H1 (cell line): Measurements from ENCODE around the gene MIPOL1. TPM values are rescaled to one million over a fixed set of nuclear protein-coding genes. Genes with fewer than 3 reads are reported as not detected.

Source experiments
- CTCF ChIA-PET: fragments of 300-600 bp; sonication (Branson Sonifier 250); formaldehyde crosslinking; loops from one replicate; lab custom pipeline; 2021; ENCODE audit not compliant: partially characterized antibody; lab: Charles Lee
- POLR2A ChIA-PET: fragments of 300-600 bp; sonication (Branson Sonifier 250); formaldehyde crosslinking; loops from one replicate; lab custom pipeline; 2021; ENCODE audit warnings: inconsistent platforms; ENCODE audit not compliant: partially characterized antibody; lab: Charles Lee
- DNase-seq, 2 experiments: peaks; one replicate each; pipeline versions ENCODE4 v3.0.0 to v3.0.0-alpha.2; 2010 to 2022; ENCODE audit warnings: low spot score in 2 of 2, low read depth in 1 of 2, mixed read lengths in 1 of 2
- FAIRE-seq: peaks from 2 replicates; lab custom pipeline; 2011; peaks lifted over from hg19 to GRCh38; lab: Jason Lieb, UNC
- H2AFZ ChIP-seq: 2 replicates; pipeline ENCODE4 v1.8.1; 2012; ENCODE audit warnings: low read length, inconsistent platforms
- H2AK5ac ChIP-seq: 2 replicates; pipeline ENCODE4 v1.6.1; 2013; ENCODE audit warnings: low read depth, low read length
- H2BK120ac ChIP-seq: replicated peaks from 2 replicates; pipeline ENCODE3; 2013; ENCODE audit warnings: low read depth, low read length, inconsistent platforms
- H2BK12ac ChIP-seq: 2 replicates; pipeline ENCODE4 v1.6.1; 2013; ENCODE audit warnings: low read depth, low read length
- H2BK15ac ChIP-seq: 2 replicates; pipeline ENCODE4 v1.6.1; 2013; ENCODE audit warnings: low read length
- H2BK20ac ChIP-seq: 2 replicates; pipeline ENCODE4 v1.6.1; 2013; ENCODE audit warnings: low read length
- H2BK5ac ChIP-seq: 2 replicates; pipeline ENCODE4 v1.6.1; 2013; ENCODE audit warnings: low read depth, low read length
- H3K14ac ChIP-seq: 2 replicates; pipeline ENCODE4 v1.6.1; 2013; ENCODE audit warnings: inconsistent platforms; ENCODE audit not compliant: insufficient read length
- H3K18ac ChIP-seq: 2 replicates; pipeline ENCODE4 v1.6.1; 2013; ENCODE audit warnings: low read length; ENCODE audit errors: extremely low read depth
- H3K23ac ChIP-seq: 2 replicates; pipeline ENCODE4 v1.6.1; 2013; ENCODE audit warnings: inconsistent platforms; ENCODE audit not compliant: insufficient read length
- H3K23me2 ChIP-seq: 2 replicates; pipeline ENCODE4 v1.6.1; 2013; ENCODE audit warnings: low read depth, low read length
- H3K27ac ChIP-seq: 2 replicates; pipeline ENCODE4 v1.6.1; 2011; ENCODE audit warnings: low read depth, low read length, inconsistent platforms
- H3K27me3 ChIP-seq, 4 experiments: replicated peaks in 1 of 4; 1 replicate in 1 of 4; 2 replicates in 3 of 4; pipeline versions ENCODE4 v1.6.1 to v1.8.1; 2011 to 2013; ENCODE audit warnings: low read length in 3 of 4, mild to moderate bottlenecking in 3 of 4, inconsistent platforms in 2 of 4, mixed read lengths in 2 of 4, moderate library complexity in 1 of 4; ENCODE audit not compliant: control insufficient read depth in 3 of 4, insufficient read depth in 3 of 4; ENCODE audit errors: extremely low read depth in 1 of 4
- H3K36me3 ChIP-seq, 4 experiments: 2 replicates each; pipeline versions ENCODE4 v1.6.1 to v1.8.1; 2011 to 2013; ENCODE audit warnings: mild to moderate bottlenecking in 4 of 4, low read length in 3 of 4, moderate library complexity in 2 of 4, control low read depth in 1 of 4, inconsistent platforms in 1 of 4; ENCODE audit not compliant: insufficient read depth in 4 of 4, control insufficient read depth in 2 of 4
- H3K4ac ChIP-seq: replicated peaks from 2 replicates; pipeline ENCODE3; 2013; ENCODE audit warnings: low read length, low read depth, mixed read lengths, inconsistent platforms; ENCODE audit not compliant: insufficient read length
- H3K4me1 ChIP-seq, 4 experiments: replicated peaks in 1 of 4; 1 replicate in 1 of 4; 2 replicates in 3 of 4; pipeline versions ENCODE4 v1.6.1 to v1.8.1; 2011 to 2013; ENCODE audit warnings: low read length in 3 of 4, inconsistent platforms in 2 of 4, mixed read lengths in 1 of 4; ENCODE audit not compliant: insufficient read depth in 4 of 4, control insufficient read depth in 3 of 4
- H3K4me2 ChIP-seq, 2 experiments: 2 replicates each; pipeline versions ENCODE4 v1.6.1 to v1.8.1; 2011 to 2013; ENCODE audit warnings: low read depth in 2 of 2, low read length in 2 of 2, control low read depth in 1 of 2, inconsistent platforms in 1 of 2, mild to moderate bottlenecking in 1 of 2; ENCODE audit not compliant: insufficient read depth in 1 of 2
- H3K4me3 ChIP-seq, 4 experiments: fragments of 200-600, 300-600 bp in 1 of 4; sonication (generic), shearing (Covaris generic), sonication (Bioruptor Twin) in 1 of 4; 2 replicates each; pipeline versions ENCODE4 v1.5.1 to v1.8.1; 2011 to 2016; ENCODE audit warnings: low read length in 4 of 4, low read depth in 3 of 4, control low read depth in 2 of 4, inconsistent platforms in 2 of 4, mild to moderate bottlenecking in 2 of 4, mixed read lengths in 1 of 4, moderate library complexity in 1 of 4; ENCODE audit not compliant: insufficient read depth in 2 of 4; ENCODE audit errors: extremely low read depth in 1 of 4
- H3K56ac ChIP-seq: replicated peaks from 2 replicates; pipeline ENCODE3; 2013; ENCODE audit warnings: low read depth, mild to moderate bottlenecking, mixed read lengths, low read length, inconsistent platforms; ENCODE audit not compliant: insufficient read length
- H3K79me1 ChIP-seq: 2 replicates; pipeline ENCODE4 v1.6.1; 2013; ENCODE audit warnings: low read depth, low read length, control low read depth
- H3K79me2 ChIP-seq, 2 experiments: 2 replicates each; pipeline versions ENCODE4 v1.6.1 to v1.8.1; 2012 to 2013; ENCODE audit warnings: low read length in 2 of 2, mild to moderate bottlenecking in 2 of 2, inconsistent platforms in 1 of 2; ENCODE audit not compliant: insufficient read depth in 2 of 2, control insufficient read depth in 1 of 2
- H3K9ac ChIP-seq, 4 experiments: replicated peaks in 1 of 4; 1 replicate in 1 of 4; 2 replicates in 3 of 4; pipeline versions ENCODE4 v1.6.1 to v1.8.1; 2011 to 2013; ENCODE audit warnings: low read depth in 3 of 4, low read length in 3 of 4, control low read depth in 2 of 4, mild to moderate bottlenecking in 2 of 4, moderate library complexity in 2 of 4, inconsistent platforms in 1 of 4; ENCODE audit errors: extremely low read depth in 1 of 4
- H3K9me3 ChIP-seq, 2 experiments: 2 replicates each; pipeline versions ENCODE4 v1.6.1 to v1.8.1; 2012 to 2013; ENCODE audit warnings: mild to moderate bottlenecking in 2 of 2, moderate library complexity in 2 of 2, control low read depth in 1 of 2, inconsistent platforms in 1 of 2, low read depth in 1 of 2, low read length in 1 of 2, mixed read lengths in 1 of 2; ENCODE audit not compliant: insufficient read depth in 2 of 2
- H4K20me1 ChIP-seq, 2 experiments: replicated peaks in 1 of 2; 2 replicates each; pipeline versions ENCODE3 to v1.8.1; 2011 to 2013; ENCODE audit warnings: inconsistent platforms in 2 of 2, low read length in 2 of 2, mild to moderate bottlenecking in 1 of 2; ENCODE audit not compliant: insufficient read depth in 2 of 2, control insufficient read depth in 1 of 2
- H4K5ac ChIP-seq: 2 replicates; pipeline ENCODE4 v1.6.1; 2013; ENCODE audit warnings: low read length, low read depth, mixed read lengths, inconsistent platforms; ENCODE audit not compliant: insufficient read length
- H4K8ac ChIP-seq: 2 replicates; pipeline ENCODE4 v1.8.0; 2013; ENCODE audit warnings: mild to moderate bottlenecking, moderate library complexity, low read length, inconsistent platforms; ENCODE audit not compliant: insufficient read depth; ENCODE audit errors: extremely low read depth
- H4K91ac ChIP-seq: replicated peaks from 2 replicates; pipeline ENCODE3; 2013; ENCODE audit warnings: low read length, mixed read lengths, inconsistent platforms; ENCODE audit not compliant: insufficient read length
- KDM5A ChIP-seq: fragments of 200-600 bp; IDR thresholded peaks from 2 replicates; pipeline ENCODE4 v1.7.1; 2012; ENCODE audit warnings: mild to moderate bottlenecking, low read length, inconsistent platforms, mixed read lengths
- NRF1 ChIP-seq: IDR thresholded peaks from 2 replicates; pipeline ENCODE4 v1.6.1; 2011; ENCODE audit warnings: mild to moderate bottlenecking, low read depth, low read length, improper control_type of control experiment
- PHF8 ChIP-seq: fragments of 200-600 bp; sonication (generic); conservative IDR thresholded peaks from 2 replicates; pipeline ENCODE4 v1.7.1; 2012; ENCODE audit warnings: low read depth, mild to moderate bottlenecking, inconsistent platforms, low read length, moderate library complexity
- RFX5 ChIP-seq: IDR thresholded peaks from 2 replicates; pipeline ENCODE4 v1.6.1; 2011; ENCODE audit warnings: low read depth, low read length, improper control_type of control experiment, borderline replicate concordance
- SAP30 ChIP-seq: fragments of 300-600 bp; sonication (generic); IDR thresholded peaks from 2 replicates; pipeline ENCODE4 v1.7.1; 2012; ENCODE audit warnings: low read length, moderate library complexity, mild to moderate bottlenecking, inconsistent platforms; ENCODE audit not compliant: insufficient read depth, insufficient replicate concordance
- SIRT6 ChIP-seq: IDR thresholded peaks from one replicate; pipeline ENCODE4 v1.7.1; 2012; ENCODE audit warnings: low read length, inconsistent platforms
- SUZ12 ChIP-seq: fragments of 200-600 bp; sonication (generic); IDR thresholded peaks from 2 replicates; pipeline ENCODE4 v1.6.1; 2012; ENCODE audit warnings: mild to moderate bottlenecking, inconsistent platforms, low read length, moderate library complexity, mixed read lengths
- polyA plus RNA-seq, 7 experiments: library from polyadenylated mRNA; depleted of rRNA in 3 of 7; stranded (reverse) in 5 of 7; unstranded in 2 of 7; fragments of >200 nt in 5 of 7; fragments of 200-250 nt in 2 of 7; gene quantifications; 1 replicate in 5 of 7; 2 replicates in 1 of 7; 4 replicates in 1 of 7; pipeline versions ENCODE4 v1.2.1 to v1.2.3, GENCODE V29; 2011 to 2013; ENCODE audit warnings: missing spikeins in 2 of 7, mixed read lengths in 2 of 7
- total RNA-seq: library from RNA; stranded (reverse); fragmentation: NEBNext Ultra II Directional; extraction: Animal tissue kit (Norgen Biotek cat#: 25700); gene quantifications from 2 replicates; pipeline ENCODE4 v1.2.1, GENCODE V29; 2021

Gene MIPOL1
- total and polyA plus RNA-seq, 2 of the 8 experiments (the other 6 are each of a cell fraction or from before 2014, with no cell fraction given), result 2.8 to 23.9 TPM

GRCh38 chr14:37284760-37285159, 87.0 kb downstream of the MIPOL1 start:
- H3K9ac ChIP-seq, result no peak overlapping the region
- TF ChIP-seq SIRT6 (no peak), NRF1 (no peak), SAP30 (no peak), RFX5 (no peak), KDM5A (no peak), SUZ12 (no peak), PHF8 (no peak)

More at GRCh38 chr14:37284760-37285159, 87.0 kb downstream of the MIPOL1 start:
- no peak overlapping the region for H4K8ac ChIP-seq
- DNase-seq, result no peak
- no peaks in the 10 kb centered on the region for H3K27me3 ChIP-seq
- no peak overlapping the region for H3K4ac ChIP-seq
- no peak overlapping the region for H3K4me2 ChIP-seq
- H3K18ac ChIP-seq, result no peak overlapping the region
- H3K4me3 ChIP-seq, result no peak overlapping the region
- no peak overlapping the region for H2BK20ac ChIP-seq
- no peak overlapping the region for H2BK12ac ChIP-seq
- ChIA-PET POLR2A (no interaction called here), CTCF (no interaction called here)
- H2BK15ac ChIP-seq, result no peak overlapping the region
- H3K79me1 ChIP-seq, result no peaks in the 10 kb centered on the region
- H3K9me3 ChIP-seq, result no peaks in the 10 kb centered on the region
- H3K4me1 ChIP-seq, result no peaks in the 10 kb centered on the region
- no peaks in the 10 kb centered on the region for H4K20me1 ChIP-seq
- H3K27ac ChIP-seq, result no peak overlapping the region
- H2BK120ac ChIP-seq, result no peak overlapping the region
- no peak overlapping the region for H4K5ac ChIP-seq
- H3K23me2 ChIP-seq, result no peaks in the 10 kb centered on the region
- H3K23ac ChIP-seq, result no peak overlapping the region
- no peak overlapping the region for H4K91ac ChIP-seq
- no peak overlapping the region for H2AFZ ChIP-seq
- H2AK5ac ChIP-seq, result no peak overlapping the region
- H3K14ac ChIP-seq, result no peak overlapping the region
- no peak for FAIRE-seq
- H3K79me2 ChIP-seq, result no peaks in the 10 kb centered on the region
- no peak overlapping the region for H2BK5ac ChIP-seq
- H3K36me3 ChIP-seq, result peaks cover 0 to 4% (median 2%) of the 10 kb centered on the region in 4 experiments; a peak in 3 of 8 replicates
- H3K56ac ChIP-seq, result no peak overlapping the region
